Esophagus squamous epithelium (tissue), 4 donors: ENCODE measurements around the gene APLN.

Experiments used
- POLR2A ChIP-seq, 4 donors: fragments of 450-650 bp; IDR thresholded peaks; one replicate each; pipeline ENCODE4 v1.6.1; 2017; ENCODE audit warnings: antibody characterized with exemption in 4 of 4, mild to moderate bottlenecking in 4 of 4, moderate library complexity in 3 of 4
- TF ChIP-seq, protein P1 (sequence below), 6 experiments: fragments of 450-650 bp in 4 of 6; fragments of 200-600 bp in 2 of 6; sonication (generic) in 2 of 6; IDR thresholded peaks; one replicate each; pipeline ENCODE4 v1.5.1; 2016 to 2019; ENCODE audit warnings: antibody characterized with exemption in 6 of 6, mild to moderate bottlenecking in 4 of 6, moderate library complexity in 4 of 6

DNA sequence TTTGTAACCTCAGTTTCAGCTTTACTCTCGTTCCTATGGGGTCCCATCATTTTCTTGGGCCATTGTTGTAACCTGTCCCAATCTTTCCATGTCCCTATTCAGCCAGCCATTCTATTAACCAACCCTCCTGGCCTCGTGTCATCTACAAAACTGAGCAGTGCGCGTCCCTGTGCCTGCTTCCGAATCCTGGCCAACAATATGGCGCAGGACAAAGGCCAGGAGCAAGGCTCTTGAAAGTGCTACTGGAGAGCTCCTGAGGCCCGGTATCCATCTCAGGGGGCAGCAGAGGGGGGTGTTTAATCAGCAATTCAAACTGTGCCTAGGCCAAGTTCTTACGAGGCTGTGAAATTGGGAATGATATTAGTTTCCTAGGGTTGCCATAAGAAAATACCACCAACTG is 41.2 kb upstream of the APLN start:
- TF ChIP-seq POLR2A (IDR thresholded peaks at IDR 0.05) = no peak
- TF ChIP-seq, protein P1, sequence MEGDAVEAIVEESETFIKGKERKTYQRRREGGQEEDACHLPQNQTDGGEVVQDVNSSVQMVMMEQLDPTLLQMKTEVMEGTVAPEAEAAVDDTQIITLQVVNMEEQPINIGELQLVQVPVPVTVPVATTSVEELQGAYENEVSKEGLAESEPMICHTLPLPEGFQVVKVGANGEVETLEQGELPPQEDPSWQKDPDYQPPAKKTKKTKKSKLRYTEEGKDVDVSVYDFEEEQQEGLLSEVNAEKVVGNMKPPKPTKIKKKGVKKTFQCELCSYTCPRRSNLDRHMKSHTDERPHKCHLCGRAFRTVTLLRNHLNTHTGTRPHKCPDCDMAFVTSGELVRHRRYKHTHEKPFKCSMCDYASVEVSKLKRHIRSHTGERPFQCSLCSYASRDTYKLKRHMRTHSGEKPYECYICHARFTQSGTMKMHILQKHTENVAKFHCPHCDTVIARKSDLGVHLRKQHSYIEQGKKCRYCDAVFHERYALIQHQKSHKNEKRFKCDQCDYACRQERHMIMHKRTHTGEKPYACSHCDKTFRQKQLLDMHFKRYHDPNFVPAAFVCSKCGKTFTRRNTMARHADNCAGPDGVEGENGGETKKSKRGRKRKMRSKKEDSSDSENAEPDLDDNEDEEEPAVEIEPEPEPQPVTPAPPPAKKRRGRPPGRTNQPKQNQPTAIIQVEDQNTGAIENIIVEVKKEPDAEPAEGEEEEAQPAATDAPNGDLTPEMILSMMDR (IDR thresholded peaks at IDR 0.05) = no peak
